Astrocyte (in vitro differentiated cells and primary cell): ENCODE data around the gene TRAPPC14. TPM values are rescaled to one million over a fixed set of nuclear protein-coding genes. Genes with fewer than 3 reads are reported as not detected.

Experiments used
- DNase-seq: peaks from one replicate; pipeline ENCODE4 v3.0.0-alpha.2; 2010; ENCODE audit warnings: low read depth
- FAIRE-seq: peaks from 2 replicates; lab custom pipeline; 2011; peaks lifted over from hg19 to GRCh38; lab: Jason Lieb, UNC
- H2AFZ ChIP-seq: 2 replicates; pipeline ENCODE4 v1.6.0; 2012; ENCODE audit warnings: low read depth, low read length, inconsistent platforms
- H3K27ac ChIP-seq: 2 replicates; pipeline ENCODE4 v1.5.1; 2011; ENCODE audit warnings: low read depth, low read length, inconsistent platforms
- H3K27me3 ChIP-seq: 2 replicates; pipeline ENCODE4 v1.6.0; 2011; ENCODE audit warnings: low read length, inconsistent platforms; ENCODE audit not compliant: insufficient read depth
- H3K36me3 ChIP-seq: 2 replicates; pipeline ENCODE4 v1.5.1; 2011; ENCODE audit warnings: low read length, inconsistent platforms; ENCODE audit not compliant: insufficient read depth
- H3K4me1 ChIP-seq: 2 replicates; pipeline ENCODE4 v1.5.1; 2011; ENCODE audit warnings: low read length, inconsistent platforms; ENCODE audit not compliant: insufficient read depth
- H3K4me2 ChIP-seq: 2 replicates; pipeline ENCODE4 v1.6.0; 2012; ENCODE audit warnings: low read length, inconsistent platforms
- H3K4me3 ChIP-seq: 2 replicates; pipeline ENCODE4 v1.5.1; 2011; ENCODE audit warnings: low read depth, mild to moderate bottlenecking, low read length, inconsistent platforms; ENCODE audit not compliant: insufficient read depth
- H3K79me2 ChIP-seq: 2 replicates; pipeline ENCODE4 v1.6.0; 2012; ENCODE audit warnings: mild to moderate bottlenecking, low read length, inconsistent platforms; ENCODE audit not compliant: insufficient read depth
- H3K9ac ChIP-seq: 2 replicates; pipeline ENCODE4 v1.6.0; 2012; ENCODE audit warnings: mild to moderate bottlenecking, low read length, inconsistent platforms
- H3K9me3 ChIP-seq: 2 replicates; pipeline ENCODE4 v1.5.1; 2012; ENCODE audit warnings: low read depth, mild to moderate bottlenecking, low read length, inconsistent platforms; ENCODE audit not compliant: insufficient read depth
- H4K20me1 ChIP-seq: 2 replicates; pipeline ENCODE4 v1.6.0; 2012; ENCODE audit warnings: low read length, inconsistent platforms; ENCODE audit not compliant: insufficient read depth
- H3K27ac Mint-ChIP-seq: one replicate; pipeline ENCODE4 v1.8.0; 2021; ENCODE audit warnings: mild to moderate bottlenecking, mixed read lengths; ENCODE audit not compliant: unreplicated experiment
- H3K27me3 Mint-ChIP-seq: one replicate; pipeline ENCODE4 v1.8.0; 2021; ENCODE audit warnings: low read depth, mixed read lengths; ENCODE audit not compliant: unreplicated experiment
- H3K36me3 Mint-ChIP-seq: one replicate; pipeline ENCODE4 v1.8.0; 2021; ENCODE audit warnings: low read depth, mixed read lengths; ENCODE audit not compliant: unreplicated experiment
- H3K4me1 Mint-ChIP-seq: one replicate; pipeline ENCODE4 v1.8.0; 2021; ENCODE audit warnings: low read depth, mixed read lengths; ENCODE audit not compliant: unreplicated experiment
- H3K4me3 Mint-ChIP-seq: one replicate; pipeline ENCODE4 v1.8.0; 2021; ENCODE audit warnings: mild to moderate bottlenecking, moderate library complexity, mixed read lengths; ENCODE audit not compliant: unreplicated experiment
- H3K9me3 Mint-ChIP-seq: one replicate; pipeline ENCODE4 v1.8.0; 2021; ENCODE audit warnings: mild to moderate bottlenecking, mixed read lengths; ENCODE audit not compliant: unreplicated experiment
- CTCF ChIP-seq: IDR thresholded peaks from 2 replicates; pipeline ENCODE4 v1.5.1; 2011; ENCODE audit warnings: low read depth, mild to moderate bottlenecking, inconsistent platforms, low read length, moderate library complexity; ENCODE audit not compliant: insufficient read depth
- EZH2 ChIP-seq: IDR thresholded peaks from 2 replicates; pipeline ENCODE4 v1.6.1; 2012; ENCODE audit warnings: mild to moderate bottlenecking, low read length, inconsistent platforms; ENCODE audit not compliant: insufficient read depth
- total RNA-seq: library from RNA; stranded (reverse); gene quantifications from 2 replicates; pipeline ENCODE4 v1.2.1, GENCODE V29; 2021

TRAPPC14 gene
- total RNA-seq, 1 donor from 2014 or later: 18.7 TPM

DNA sequence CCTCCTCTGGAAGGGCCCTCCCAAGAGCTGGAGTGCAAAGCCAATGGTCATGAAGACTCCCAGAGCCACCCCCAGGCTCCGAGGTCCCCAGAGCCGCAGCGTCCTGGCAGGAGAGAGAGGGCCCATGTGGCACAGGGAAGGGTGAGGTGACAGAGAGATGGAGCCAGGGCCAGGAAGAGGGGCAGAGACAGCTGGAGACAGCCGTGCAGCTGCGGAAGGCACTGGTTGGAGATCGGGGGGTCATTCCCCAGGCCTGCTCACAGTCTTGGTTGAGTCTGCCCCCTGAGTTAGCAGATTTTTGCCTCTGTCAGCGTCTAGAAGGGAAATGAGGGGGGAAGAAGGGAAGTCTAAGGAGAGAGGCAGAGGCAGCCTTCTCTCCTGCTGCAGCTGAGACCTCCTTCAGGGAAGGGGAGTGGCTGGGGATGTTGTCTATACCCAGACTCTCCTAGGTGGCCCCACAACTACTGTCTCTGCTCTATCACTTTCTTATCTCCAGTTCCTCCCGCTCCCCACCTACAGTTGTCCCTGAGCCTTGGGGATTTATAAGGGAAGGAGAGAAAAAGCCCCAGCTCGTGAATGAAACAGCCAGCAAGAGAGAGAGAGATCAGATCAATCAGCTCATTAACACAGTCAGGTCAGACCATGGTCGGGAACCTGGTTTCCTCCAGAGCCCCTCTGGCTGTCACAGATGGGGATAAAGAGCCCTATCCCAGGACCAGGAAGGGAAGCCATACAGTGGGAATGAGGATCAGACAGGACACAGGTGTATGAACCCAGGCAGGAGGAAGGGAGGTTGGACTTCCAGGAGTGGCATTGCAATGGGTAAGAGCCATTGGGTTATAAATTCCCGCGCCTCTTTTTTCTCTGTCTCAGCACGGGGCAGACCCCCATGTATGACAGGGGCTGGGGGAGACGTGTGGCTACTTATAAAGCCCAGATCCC is 8.7 kb upstream of the TRAPPC14 start:
- H3K27ac ChIP-seq: no peak overlapping the region
- H3K79me2 ChIP-seq: no peaks in the 10 kb centered on the region
- Mint-ChIP-seq H3K4me3 (peak overlapping the region; percentile 79), H3K27me3 (peaks cover 47% of the 10 kb centered on the region), H3K27ac (no peak overlapping the region), H3K4me1 (peaks cover 18% of the 10 kb centered on the region), H3K9me3 (peaks cover 3% of the 10 kb centered on the region), H3K36me3 (peaks cover 6% of the 10 kb centered on the region)
- H3K9me3 ChIP-seq: no peaks in the 10 kb centered on the region
- H2AFZ ChIP-seq: peak overlapping the region; percentile 81
- H3K9ac ChIP-seq: peak overlapping the region; percentile 68
- peaks cover 12% of the 10 kb centered on the region for H3K27me3 ChIP-seq
- peak overlapping the region; percentile 96 for H3K4me2 ChIP-seq
- H4K20me1 ChIP-seq: no peaks in the 10 kb centered on the region
- H3K36me3 ChIP-seq: no peaks in the 10 kb centered on the region
- H3K4me1 ChIP-seq: peaks cover 15% of the 10 kb centered on the region
- TF ChIP-seq EZH2 (no peak), CTCF (no peak)
- DNase-seq (no peak), FAIRE-seq (no peak)
- H3K4me3 ChIP-seq: peak overlapping the region; percentile 61

DNA sequence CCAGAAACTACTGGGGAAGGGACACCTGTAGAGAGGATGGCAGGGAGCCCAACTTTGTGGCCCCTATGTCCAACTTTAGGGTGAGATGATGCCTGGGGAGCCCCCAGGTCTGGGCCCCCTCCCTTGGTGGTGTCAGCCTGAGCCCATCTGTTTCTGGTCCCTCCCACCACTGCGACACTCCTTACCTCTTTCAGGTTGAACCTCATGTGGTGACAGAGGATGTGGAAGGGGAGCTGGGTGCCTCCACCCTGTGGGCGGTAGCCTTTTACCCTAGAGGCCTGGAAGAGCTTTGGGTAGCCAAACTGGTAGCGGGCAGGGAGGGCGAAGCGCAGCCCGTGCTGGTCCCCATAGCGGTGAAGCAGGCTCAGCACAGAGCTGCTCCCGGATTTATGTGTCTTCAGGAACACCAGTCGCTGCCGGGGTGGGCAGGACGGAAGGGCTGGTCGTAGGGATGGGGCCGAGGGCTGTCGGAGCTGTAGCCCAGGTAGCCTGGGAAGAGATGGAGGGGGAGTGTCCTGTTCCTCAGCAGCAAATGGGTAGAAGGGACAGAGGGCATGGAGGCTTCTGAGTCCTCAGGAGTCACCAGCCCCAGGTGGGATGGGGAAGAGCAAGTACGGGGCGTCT is 7.9 kb upstream of the TRAPPC14 start:
- H3K9me3 Mint-ChIP-seq: peaks cover 3% of the 10 kb centered on the region
- no peak overlapping the region for H3K27ac ChIP-seq
- H3K9me3 ChIP-seq: no peaks in the 10 kb centered on the region
- H4K20me1 ChIP-seq: no peaks in the 10 kb centered on the region
- no peak overlapping the region for H2AFZ ChIP-seq
- TF ChIP-seq EZH2: no peak
- TF ChIP-seq CTCF: no peak
- no peak overlapping the region for H3K4me3 ChIP-seq
- peaks cover 15% of the 10 kb centered on the region for H3K4me1 ChIP-seq
- peaks cover 6% of the 10 kb centered on the region for H3K36me3 Mint-ChIP-seq
- H3K4me2 ChIP-seq: no peak overlapping the region
- no peak overlapping the region for H3K4me3 Mint-ChIP-seq
- peaks cover 45% of the 10 kb centered on the region for H3K27me3 Mint-ChIP-seq
- H3K9ac ChIP-seq: no peak overlapping the region
- no peaks in the 10 kb centered on the region for H3K79me2 ChIP-seq
- H3K27me3 ChIP-seq: peaks cover 12% of the 10 kb centered on the region
- H3K27ac Mint-ChIP-seq: no peak overlapping the region
- no peaks in the 10 kb centered on the region for H3K36me3 ChIP-seq
- peaks cover 18% of the 10 kb centered on the region for H3K4me1 Mint-ChIP-seq
- FAIRE-seq (no peak), DNase-seq (no peak)
